T-helper 2 cell treated with Interferon-gamma antibody and Interleukin-4, amounts not matched to agents 5 μg/mL and 100 μg/mL, for 36 hours (primary cell): Measurements from ENCODE around the gene TMEM179.

Experiments
- DNase-seq: peaks from one replicate; pipeline ENCODE4 v3.0.0; 2021; ENCODE audit warnings: low spot score
- H3K27ac Mint-ChIP-seq: one replicate; pipeline ENCODE4 v1.8.0; 2021; ENCODE audit warnings: mild to moderate bottlenecking, mixed read lengths
- H3K27me3 Mint-ChIP-seq: one replicate; pipeline ENCODE4 v1.8.0; 2021; ENCODE audit warnings: low read depth, mixed read lengths
- H3K36me3 Mint-ChIP-seq: one replicate; pipeline ENCODE4 v1.8.0; 2021; ENCODE audit warnings: low read depth, mixed read lengths
- H3K4me1 Mint-ChIP-seq: one replicate; pipeline ENCODE4 v1.8.0; 2021; ENCODE audit warnings: low read depth, mixed read lengths
- H3K4me3 Mint-ChIP-seq: one replicate; pipeline ENCODE4 v1.8.0; 2022; ENCODE audit warnings: mild to moderate bottlenecking, moderate library complexity, mixed read lengths
- H3K9me3 Mint-ChIP-seq: one replicate; pipeline ENCODE4 v1.8.0; 2021; ENCODE audit warnings: mixed read lengths

Gene TMEM179

DNA sequence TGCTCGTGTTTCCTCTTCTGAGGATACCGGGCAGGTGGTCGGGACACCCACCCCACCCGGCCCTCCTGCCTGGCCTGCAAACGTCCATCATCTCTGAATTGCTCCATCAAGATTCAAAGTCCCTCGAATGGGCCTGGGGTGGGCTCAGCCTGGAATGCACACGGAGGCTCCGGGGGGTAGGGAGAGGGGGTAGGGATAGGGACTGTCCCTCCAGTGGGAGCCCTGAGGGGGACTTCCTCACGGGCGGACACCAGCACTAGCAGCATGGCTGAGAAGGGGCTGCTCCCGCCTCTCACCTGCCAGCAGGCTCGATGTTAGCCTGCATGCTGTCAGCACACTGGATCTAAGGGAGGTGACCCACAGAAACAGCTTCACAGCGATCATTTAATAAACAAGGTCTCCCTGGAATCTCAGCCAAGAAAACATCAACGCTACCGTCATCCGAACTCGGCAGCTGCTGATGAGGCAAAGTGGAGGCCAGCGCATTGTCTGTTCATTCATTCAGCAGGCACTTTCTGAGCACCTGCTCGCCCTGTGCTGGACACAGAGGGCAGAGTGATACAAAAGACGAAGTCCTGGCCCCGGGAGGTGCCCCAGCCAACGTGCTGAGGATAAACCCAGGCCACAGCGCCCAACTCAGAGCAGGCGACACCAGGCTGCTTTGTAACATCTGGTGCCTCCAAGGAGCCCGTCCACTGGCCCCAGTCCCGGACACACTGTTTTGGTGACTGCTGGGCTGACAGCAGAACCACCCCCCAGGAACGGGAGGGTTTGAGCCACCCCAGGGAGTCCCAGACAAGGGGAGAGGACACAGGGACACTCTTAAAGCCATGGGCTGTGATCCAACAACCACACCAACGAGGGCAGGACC, 6.3 kb downstream of the TMEM179 start:
- H3K36me3 Mint-ChIP-seq: no peaks in the 10 kb centered on the region
- no peaks in the 10 kb centered on the region for H3K9me3 Mint-ChIP-seq
- no peak overlapping the region for H3K4me3 Mint-ChIP-seq
- no peaks in the 10 kb centered on the region for H3K4me1 Mint-ChIP-seq
- peaks cover 3% of the 10 kb centered on the region for H3K27me3 Mint-ChIP-seq
- DNase-seq: no peak
- H3K27ac Mint-ChIP-seq: no peak overlapping the region

- no peaks in the 10 kb centered on the region for H3K27me3 Mint-ChIP-seq
- H3K9me3 Mint-ChIP-seq: no peaks in the 10 kb centered on the region
- no peak overlapping the region for H3K4me3 Mint-ChIP-seq
- H3K4me1 Mint-ChIP-seq: no peaks in the 10 kb centered on the region
- no peak for DNase-seq
- no peak overlapping the region for H3K27ac Mint-ChIP-seq
- H3K36me3 Mint-ChIP-seq: no peaks in the 10 kb centered on the region
Measured at GRCh38 chr14:104597576-104597975, 7.0 kb downstream of the TMEM179 start.

DNA sequence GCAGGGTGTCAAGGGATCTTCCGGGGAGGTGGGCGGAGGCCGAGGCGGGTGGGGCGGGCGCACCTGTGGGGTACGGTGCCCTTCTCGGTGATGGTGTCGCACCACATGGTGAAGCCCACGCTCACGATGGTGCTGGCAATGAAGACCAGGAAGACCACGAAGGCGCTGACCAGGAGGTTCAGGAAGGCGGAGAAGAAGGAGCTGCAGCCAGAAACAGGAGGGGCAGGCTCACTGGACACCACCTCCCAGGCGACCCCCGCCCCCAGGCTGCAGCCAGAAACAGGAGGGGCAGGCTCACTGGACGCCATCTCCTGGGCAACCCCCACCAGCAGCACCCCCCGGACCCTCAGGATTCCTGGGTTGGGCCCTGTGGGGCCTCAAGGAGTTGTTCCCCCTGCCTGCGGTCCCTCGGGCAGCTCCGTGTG, 7.6 kb downstream of the TMEM179 start:
- H3K9me3 Mint-ChIP-seq: no peaks in the 10 kb centered on the region
- H3K4me3 Mint-ChIP-seq: no peak overlapping the region
- no peak for DNase-seq
- no peaks in the 10 kb centered on the region for H3K27me3 Mint-ChIP-seq
- no peaks in the 10 kb centered on the region for H3K4me1 Mint-ChIP-seq
- no peaks in the 10 kb centered on the region for H3K36me3 Mint-ChIP-seq
- no peak overlapping the region for H3K27ac Mint-ChIP-seq

GRCh38 chr14:104596451-104596918, 8.1 kb downstream of the TMEM179 start:
- no peak for DNase-seq
- H3K4me3 Mint-ChIP-seq: no peak overlapping the region
- no peaks in the 10 kb centered on the region for H3K4me1 Mint-ChIP-seq
- H3K9me3 Mint-ChIP-seq: no peaks in the 10 kb centered on the region
- no peaks in the 10 kb centered on the region for H3K27me3 Mint-ChIP-seq
- no peaks in the 10 kb centered on the region for H3K36me3 Mint-ChIP-seq
- H3K27ac Mint-ChIP-seq: no peak overlapping the region

GRCh38 chr14:104595911-104596450, 8.6 kb downstream of the TMEM179 start:
- DNase-seq: no peak
- Mint-ChIP-seq H3K9me3 (no peaks in the 10 kb centered on the region), H3K4me3 (no peak overlapping the region), H3K36me3 (no peaks in the 10 kb centered on the region), H3K27ac (no peak overlapping the region), H3K27me3 (no peaks in the 10 kb centered on the region), H3K4me1 (no peaks in the 10 kb centered on the region)

- Mint-ChIP-seq H3K36me3 (no peaks in the 10 kb centered on the region), H3K27ac (no peak overlapping the region), H3K27me3 (no peaks in the 10 kb centered on the region), H3K4me3 (no peak overlapping the region), H3K9me3 (no peaks in the 10 kb centered on the region), H3K4me1 (no peaks in the 10 kb centered on the region)
- DNase-seq: no peak
Measured at GRCh38 chr14:104595116-104595675, 9.4 kb downstream of the TMEM179 start.

DNA sequence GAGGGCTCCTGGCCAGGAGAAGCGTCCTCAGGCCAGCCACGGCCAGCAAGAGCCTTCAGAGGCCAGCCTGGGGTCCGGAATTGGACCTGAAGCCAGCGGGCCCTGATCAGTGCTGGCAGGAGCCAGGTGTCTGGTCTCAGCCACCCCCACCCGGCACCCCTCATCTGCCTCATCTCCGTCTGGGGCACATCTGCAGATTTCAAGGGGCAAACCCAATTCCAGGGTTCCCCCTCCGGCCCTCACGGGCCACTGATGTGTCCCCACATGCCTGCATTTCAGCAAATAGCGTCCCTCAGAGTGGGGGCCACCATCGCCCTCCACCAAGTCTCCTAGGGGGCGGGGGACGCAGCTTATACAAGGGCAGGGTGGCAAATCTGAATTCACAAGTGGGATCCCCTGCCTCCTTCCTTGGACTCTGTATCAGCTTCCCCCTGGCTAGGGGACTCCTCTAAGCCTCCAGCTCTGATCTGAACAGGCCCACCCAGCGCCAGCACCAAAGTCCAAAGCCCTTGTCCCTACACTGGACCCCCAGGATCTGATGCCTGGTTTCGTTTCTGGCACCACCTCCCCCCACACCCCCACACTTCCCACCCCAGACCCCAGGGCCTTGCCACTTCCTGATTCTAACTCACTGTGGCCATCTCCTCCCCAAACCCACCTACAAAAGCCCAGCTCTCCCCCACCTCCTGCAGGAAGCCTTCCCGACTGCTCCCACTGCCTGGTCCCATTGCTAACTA, 10.1 kb downstream of the TMEM179 start:
- Mint-ChIP-seq H3K4me3 (no peak overlapping the region), H3K36me3 (no peaks in the 10 kb centered on the region), H3K9me3 (no peaks in the 10 kb centered on the region), H3K27me3 (no peaks in the 10 kb centered on the region), H3K4me1 (no peaks in the 10 kb centered on the region), H3K27ac (no peak overlapping the region)
- DNase-seq: no peak

GRCh38 chr14:104593710-104594136, 10.8 kb downstream of the TMEM179 start:
- H3K36me3 Mint-ChIP-seq: no peaks in the 10 kb centered on the region
- no peaks in the 10 kb centered on the region for H3K4me1 Mint-ChIP-seq
- H3K27me3 Mint-ChIP-seq: no peaks in the 10 kb centered on the region
- H3K4me3 Mint-ChIP-seq: no peak overlapping the region
- no peaks in the 10 kb centered on the region for H3K9me3 Mint-ChIP-seq
- no peak overlapping the region for H3K27ac Mint-ChIP-seq
- DNase-seq: no peak

- Mint-ChIP-seq H3K27me3 (no peaks in the 10 kb centered on the region), H3K4me1 (no peaks in the 10 kb centered on the region), H3K4me3 (no peak overlapping the region), H3K36me3 (no peaks in the 10 kb centered on the region), H3K27ac (no peak overlapping the region), H3K9me3 (no peaks in the 10 kb centered on the region)
- DNase-seq: no peak
Measured at GRCh38 chr14:104593241-104593701, 11.3 kb downstream of the TMEM179 start.

DNA sequence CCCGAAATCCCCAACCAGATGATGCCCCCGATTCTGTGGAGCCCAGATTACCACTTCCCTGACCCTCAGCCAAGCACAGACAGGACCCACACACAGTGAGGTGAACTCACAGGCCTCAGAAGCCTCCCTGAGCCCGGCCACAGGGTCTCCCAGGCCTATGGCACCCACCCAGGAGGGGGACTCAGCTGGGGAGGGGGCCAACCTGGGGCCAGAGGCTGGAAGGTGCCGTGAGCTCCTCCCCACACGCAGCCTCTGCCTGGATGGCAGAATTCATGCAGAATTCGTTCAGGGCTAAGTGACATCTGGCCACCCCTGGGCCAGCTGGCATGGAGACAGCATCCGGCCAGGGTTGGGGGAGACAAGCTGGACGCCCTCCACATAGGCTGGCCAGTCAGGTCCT, 11.8 kb downstream of the TMEM179 start:
- Mint-ChIP-seq H3K4me3 (no peak overlapping the region), H3K36me3 (no peaks in the 10 kb centered on the region), H3K27me3 (no peaks in the 10 kb centered on the region), H3K9me3 (no peaks in the 10 kb centered on the region), H3K27ac (no peak overlapping the region), H3K4me1 (no peaks in the 10 kb centered on the region)
- no peak for DNase-seq

GRCh38 chr14:104592292-104592672, 12.3 kb downstream of the TMEM179 start:
- no peaks in the 10 kb centered on the region for H3K9me3 Mint-ChIP-seq
- no peaks in the 10 kb centered on the region for H3K4me1 Mint-ChIP-seq
- H3K4me3 Mint-ChIP-seq: no peak overlapping the region
- H3K36me3 Mint-ChIP-seq: no peaks in the 10 kb centered on the region
- no peak overlapping the region for H3K27ac Mint-ChIP-seq
- H3K27me3 Mint-ChIP-seq: no peaks in the 10 kb centered on the region
- no peak for DNase-seq

DNA sequence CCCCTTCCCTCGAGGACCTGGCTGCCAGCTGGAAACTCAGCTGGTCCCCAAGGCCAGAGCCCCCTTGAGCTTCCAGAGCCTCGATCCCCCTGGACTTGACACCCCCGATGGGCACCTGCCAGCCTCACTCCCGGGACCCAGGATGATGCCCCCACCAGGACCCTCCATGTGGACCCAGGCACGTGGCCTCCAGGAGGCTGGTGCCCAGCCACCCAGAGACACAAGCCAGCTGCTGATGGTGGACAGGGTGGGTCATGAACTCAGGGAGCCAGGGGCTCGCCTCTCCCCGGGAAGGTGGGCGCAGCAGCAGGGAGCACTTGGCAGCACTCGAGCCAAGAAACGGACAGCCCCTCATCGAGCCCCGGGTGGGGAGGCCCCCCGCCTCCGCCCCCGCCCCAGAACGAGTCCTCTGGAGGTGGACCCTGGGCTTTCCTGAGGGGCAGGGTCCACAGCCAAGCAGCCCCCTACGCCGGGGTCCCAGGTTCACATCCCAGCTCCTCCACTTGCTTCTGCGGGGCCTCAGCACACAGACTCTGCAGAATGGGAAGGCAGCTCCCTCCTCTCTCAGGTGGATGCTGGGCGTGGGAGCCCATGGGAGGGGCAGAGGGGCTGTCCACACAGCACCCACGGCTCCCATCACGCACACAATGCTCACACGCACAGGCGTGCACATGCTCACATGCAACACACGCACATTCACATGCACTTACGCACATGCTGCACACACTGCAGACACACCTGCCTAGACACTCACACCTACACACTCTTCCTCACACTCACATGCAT, 12.9 kb downstream of the TMEM179 start:
- Mint-ChIP-seq H3K27ac (no peak overlapping the region), H3K4me1 (no peaks in the 10 kb centered on the region), H3K4me3 (no peak overlapping the region), H3K36me3 (no peaks in the 10 kb centered on the region), H3K27me3 (no peaks in the 10 kb centered on the region), H3K9me3 (no peaks in the 10 kb centered on the region)
- DNase-seq: no peak

DNA sequence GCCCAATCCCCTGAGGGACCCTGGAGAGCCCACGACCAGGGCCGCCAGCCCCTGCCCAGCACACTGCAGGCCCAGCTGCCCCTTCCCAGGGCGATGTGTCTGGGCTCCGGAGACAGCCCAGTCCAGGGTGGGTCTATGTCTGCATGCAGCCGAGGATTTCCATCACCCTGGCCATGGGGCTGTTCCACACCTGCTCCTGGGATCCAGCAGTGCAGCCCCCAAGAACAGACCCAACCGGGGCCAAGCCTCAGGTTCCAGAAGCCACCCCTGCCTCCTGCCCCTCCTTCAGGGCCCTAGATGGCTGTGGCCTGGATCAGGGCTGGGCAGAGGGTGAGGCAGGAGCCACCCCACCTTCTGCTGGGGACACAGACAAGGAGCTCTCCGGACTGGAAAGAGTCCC, 13.5 kb downstream of the TMEM179 start:
- Mint-ChIP-seq H3K4me1 (no peaks in the 10 kb centered on the region), H3K27ac (no peak overlapping the region), H3K4me3 (no peak overlapping the region), H3K9me3 (no peaks in the 10 kb centered on the region), H3K36me3 (no peaks in the 10 kb centered on the region), H3K27me3 (no peaks in the 10 kb centered on the region)
- DNase-seq: no peak
